Right atrium auricular region (tissue), 2 donors: ENCODE data around the gene OR8B3. TPM values are rescaled to one million over a fixed set of nuclear protein-coding genes. Genes with fewer than 3 reads are reported as not detected.
"Not testable (repeated sequence)": the region's sequence is repeated elsewhere in the genome, so short reads cannot be mapped to it uniquely, and the experiment has no call there.

Experiments used
- DNase-seq: peaks from one replicate; pipeline ENCODE4 v3.0.0-alpha.2; 2019; ENCODE audit warnings: low spot score
- H3K27ac ChIP-seq, 2 donors: fragments of 200-600 bp; sonication (generic); 1 replicate in 1 of 2; 2 replicates in 1 of 2; pipeline ENCODE4 v1.5.1; 2016 to 2019
- H3K27me3 ChIP-seq, 2 donors: fragments of 200-600 bp; sonication (generic); one replicate each; pipeline versions ENCODE4 v1.5.1 to v1.6.0; 2017 to 2019
- H3K36me3 ChIP-seq: fragments of 200-600 bp; sonication (generic); one replicate; pipeline ENCODE4 v1.5.1; 2016
- H3K4me1 ChIP-seq, 2 donors: fragments of 200-600 bp; sonication (generic); one replicate each; pipeline versions ENCODE4 v1.5.1 to v1.6.0; 2017 to 2019
- H3K4me3 ChIP-seq, 2 donors: fragments of 200-600 bp; sonication (generic); 1 replicate in 1 of 2; 2 replicates in 1 of 2; pipeline ENCODE4 v1.5.1; 2017 to 2019; ENCODE audit warnings: mild to moderate bottlenecking in 1 of 2, moderate library complexity in 1 of 2
- H3K9me3 ChIP-seq, 2 donors: fragments of 200-600 bp; sonication (generic); one replicate each; pipeline ENCODE4 v1.5.1; 2019
- total RNA-seq, 2 donors: library from RNA; depleted of rRNA; stranded (reverse); fragments of >200 nt; gene quantifications; one replicate each; pipeline ENCODE4 v1.1.0, GENCODE V29; 2016
- TF ChIP-seq, protein P1 (sequence below), 2 donors: fragments of 200-600 bp; sonication (generic); IDR thresholded peaks; one replicate each; pipeline ENCODE4 v1.5.1; 2019; ENCODE audit warnings: antibody characterized with exemption in 2 of 2

OR8B3 gene
- total RNA-seq, 2 donors from 2014 or later = not detected

DNA sequence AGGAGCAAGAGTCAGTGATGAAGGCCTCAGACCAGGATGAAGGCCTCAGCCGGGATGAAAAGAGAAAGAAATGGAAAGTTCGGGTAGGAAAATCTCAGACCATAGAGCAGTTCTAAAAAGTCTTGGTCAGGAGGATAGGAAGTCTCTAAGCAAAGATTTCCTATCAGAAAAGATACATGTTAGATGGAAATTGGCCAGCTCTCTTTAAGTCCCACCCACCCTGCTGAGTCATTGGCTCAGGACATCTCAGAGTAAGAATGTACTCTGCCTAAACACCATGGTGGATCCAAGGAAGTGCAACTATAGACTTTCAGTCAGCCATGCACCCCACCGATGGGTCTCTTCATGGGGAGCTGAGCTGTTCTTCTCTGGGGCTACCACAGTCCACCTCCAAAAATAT, 4.4 kb downstream of the OR8B3 start:
- Histone ChIP-seq H3K27me3 (no peaks in the 10 kb centered on the region), H3K4me1 (no peaks in the 10 kb centered on the region), H3K36me3 (no peaks in the 10 kb centered on the region), H3K27ac (no peak overlapping the region), H3K4me3 (no peak overlapping the region), H3K9me3 (no peaks in the 10 kb centered on the region)
- DNase-seq = no peak
- TF ChIP-seq, protein P1, sequence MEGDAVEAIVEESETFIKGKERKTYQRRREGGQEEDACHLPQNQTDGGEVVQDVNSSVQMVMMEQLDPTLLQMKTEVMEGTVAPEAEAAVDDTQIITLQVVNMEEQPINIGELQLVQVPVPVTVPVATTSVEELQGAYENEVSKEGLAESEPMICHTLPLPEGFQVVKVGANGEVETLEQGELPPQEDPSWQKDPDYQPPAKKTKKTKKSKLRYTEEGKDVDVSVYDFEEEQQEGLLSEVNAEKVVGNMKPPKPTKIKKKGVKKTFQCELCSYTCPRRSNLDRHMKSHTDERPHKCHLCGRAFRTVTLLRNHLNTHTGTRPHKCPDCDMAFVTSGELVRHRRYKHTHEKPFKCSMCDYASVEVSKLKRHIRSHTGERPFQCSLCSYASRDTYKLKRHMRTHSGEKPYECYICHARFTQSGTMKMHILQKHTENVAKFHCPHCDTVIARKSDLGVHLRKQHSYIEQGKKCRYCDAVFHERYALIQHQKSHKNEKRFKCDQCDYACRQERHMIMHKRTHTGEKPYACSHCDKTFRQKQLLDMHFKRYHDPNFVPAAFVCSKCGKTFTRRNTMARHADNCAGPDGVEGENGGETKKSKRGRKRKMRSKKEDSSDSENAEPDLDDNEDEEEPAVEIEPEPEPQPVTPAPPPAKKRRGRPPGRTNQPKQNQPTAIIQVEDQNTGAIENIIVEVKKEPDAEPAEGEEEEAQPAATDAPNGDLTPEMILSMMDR (IDR thresholded peaks at IDR 0.05) = no peak

- DNase-seq = no peak
- H3K27me3 ChIP-seq = no peaks in the 10 kb centered on the region
- no peaks in the 10 kb centered on the region for H3K36me3 ChIP-seq
- no peak within 1 kb of the TSS for H3K27ac ChIP-seq
- TF ChIP-seq, protein P1 (IDR thresholded peaks at IDR 0.05) = no peak
- H3K4me3 ChIP-seq = no peak within 1 kb of the TSS
- H3K4me1 ChIP-seq = no peaks in the 10 kb centered on the region
- no peaks in the 10 kb centered on the region for H3K9me3 ChIP-seq
Observed at GRCh38 chr11:124384399-124384798, 14.4 kb downstream of the OR8B3 start, which contains the start of gene OR8B2. OR8B2 (minus strand) TSS chr11:124384499; CDS start chr11:124383343, 1,156 bp downstream.

GRCh38 chr11:124382857-124383256, 16.0 kb downstream of the OR8B3 start:
- DNase-seq, H3K4me3 ChIP-seq, H3K27ac ChIP-seq, H3K4me1 ChIP-seq, H3K9me3 ChIP-seq, H3K36me3 ChIP-seq, H3K27me3 ChIP-seq: not testable (repeated sequence)

DNA sequence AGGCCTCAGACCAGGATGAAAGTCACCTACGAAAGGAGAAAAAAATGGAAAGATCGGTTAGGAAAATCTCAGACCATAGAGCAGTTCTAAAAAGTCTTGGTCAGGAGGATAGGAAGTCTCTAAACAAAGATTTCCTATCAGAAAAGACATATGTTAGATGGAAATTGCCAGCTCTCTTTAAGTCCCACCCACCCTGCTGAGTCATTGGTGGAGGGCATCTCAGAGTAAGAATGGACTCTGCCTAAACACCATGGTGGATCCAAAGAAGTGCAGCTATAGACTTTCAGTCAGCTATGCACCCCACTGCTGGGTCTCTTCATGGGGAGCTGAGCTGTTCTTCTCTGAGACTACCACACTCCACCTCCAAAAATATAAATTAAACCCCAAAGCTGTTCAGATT, 18.2 kb downstream of the OR8B3 start:
- no peak for DNase-seq
- Histone ChIP-seq H3K4me1 (no peaks in the 10 kb centered on the region), H3K9me3 (no peaks in the 10 kb centered on the region), H3K36me3 (no peaks in the 10 kb centered on the region), H3K27ac (no peak overlapping the region), H3K4me3 (no peak overlapping the region), H3K27me3 (no peaks in the 10 kb centered on the region)
- TF ChIP-seq, protein P1 (IDR thresholded peaks at IDR 0.05) = no peak

DNA sequence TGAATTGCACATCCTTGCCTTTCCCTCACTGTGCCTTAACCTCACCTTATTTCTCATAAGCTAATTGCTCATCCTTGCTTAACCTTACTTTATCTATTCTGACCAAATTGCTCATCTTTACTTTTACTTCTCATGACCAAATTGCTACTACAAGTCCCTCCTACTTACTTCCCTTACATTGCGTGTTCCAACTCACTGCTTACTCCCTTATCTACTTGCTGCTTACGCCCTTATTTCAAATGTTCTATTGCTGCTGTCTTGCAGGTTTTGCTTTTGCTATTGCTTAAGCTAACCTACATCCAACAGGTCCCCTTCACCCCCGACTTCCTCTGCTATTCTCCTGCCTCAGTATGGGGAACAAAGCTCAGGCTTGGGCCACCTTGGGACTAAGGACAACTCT, 22.5 kb downstream of the OR8B3 start:
- Histone ChIP-seq H3K4me1 (no peaks in the 10 kb centered on the region), H3K9me3 (no peaks in the 10 kb centered on the region), H3K27ac (no peak overlapping the region), H3K4me3 (no peak overlapping the region), H3K27me3 (no peaks in the 10 kb centered on the region), H3K36me3 (no peaks in the 10 kb centered on the region)
- DNase-seq = no peak
- TF ChIP-seq, protein P1 (IDR thresholded peaks at IDR 0.05) = no peak

GRCh38 chr11:124359566-124359965, 39.3 kb downstream of the OR8B3 start:
- no peaks in the 10 kb centered on the region for H3K36me3 ChIP-seq
- H3K4me1 ChIP-seq = no peaks in the 10 kb centered on the region
- H3K9me3 ChIP-seq = no peaks in the 10 kb centered on the region

More at GRCh38 chr11:124359566-124359965, 39.3 kb downstream of the OR8B3 start:
- H3K27me3 ChIP-seq = no peaks in the 10 kb centered on the region
- H3K4me3 ChIP-seq = no peak overlapping the region
- H3K27ac ChIP-seq = no peak overlapping the region
- TF ChIP-seq, protein P1 (IDR thresholded peaks at IDR 0.05) = no peak
- DNase-seq = no peak
